HEK293T (cell line): ENCODE data around the gene OR1D2.
"Not testable (repeated sequence)": the region's sequence is repeated elsewhere in the genome, so short reads cannot be mapped to it uniquely, and the experiment has no call there.

Experiments used
- CTCF ChIA-PET: fragments of 350-600 bp; formaldehyde crosslinking; extraction: SDS; loops from one replicate; lab custom pipeline; 2021; ENCODE audit warnings: antibody characterized with exemption, inconsistent platforms; lab: Yijun Ruan, JAX
- POLR2A ChIA-PET: fragments of 350-600 bp; formaldehyde crosslinking; extraction: SDS; loops from one replicate; lab custom pipeline; 2020; ENCODE audit warnings: antibody characterized with exemption, inconsistent platforms; lab: Yijun Ruan, JAX
- DNase-seq: peaks from one replicate; pipeline ENCODE4 v3.0.0; 2012; ENCODE audit warnings: mixed read lengths; ENCODE audit errors: extremely low spot score
- ARNT ChIP-seq: fragments of 450-650 bp; IDR thresholded peaks from 2 replicates; pipeline ENCODE4 v1.6.1; 2017; ENCODE audit warnings: mild to moderate bottlenecking
- BHLHE40 ChIP-seq: fragments of 450-650 bp; IDR thresholded peaks from 2 replicates; pipeline ENCODE4 v1.6.1; 2016; ENCODE audit warnings: mild to moderate bottlenecking, moderate library complexity, borderline replicate concordance
- CTBP1 ChIP-seq: fragments of 450-650 bp; IDR thresholded peaks from 2 replicates; pipeline ENCODE4 v1.6.1; 2016; ENCODE audit warnings: borderline replicate concordance
- ELF4 ChIP-seq: fragments of 450-650 bp; IDR thresholded peaks from 2 replicates; pipeline ENCODE4 v1.6.1; 2017; ENCODE audit warnings: antibody characterized with exemption
- FOXA1 ChIP-seq: fragments of 450-650 bp; IDR thresholded peaks from 2 replicates; pipeline ENCODE4 v1.6.1; 2016; ENCODE audit warnings: mild to moderate bottlenecking
- FOXK2 ChIP-seq: fragments of 450-650 bp; IDR thresholded peaks from 2 replicates; pipeline ENCODE4 v1.6.1; 2016; ENCODE audit warnings: mild to moderate bottlenecking
- FOXM1 ChIP-seq: fragments of 450-650 bp; IDR thresholded peaks from 2 replicates; pipeline ENCODE4 v1.6.1; 2017; ENCODE audit warnings: mild to moderate bottlenecking, borderline replicate concordance
- HDGF ChIP-seq: fragments of 450-650 bp; IDR thresholded peaks from 2 replicates; pipeline ENCODE4 v1.6.1; 2017; ENCODE audit warnings: antibody characterized with exemption, borderline replicate concordance
- L3MBTL2 ChIP-seq: fragments of 450-650 bp; conservative IDR thresholded peaks from 2 replicates; pipeline ENCODE4 v1.6.1; 2016; ENCODE audit warnings: mild to moderate bottlenecking
- LEF1 ChIP-seq: fragments of 450-650 bp; IDR thresholded peaks from 2 replicates; pipeline ENCODE4 v1.6.1; 2017; ENCODE audit warnings: mild to moderate bottlenecking, borderline replicate concordance
- NFRKB ChIP-seq: fragments of 450-650 bp; IDR thresholded peaks from 2 replicates; pipeline ENCODE4 v1.6.1; 2016; ENCODE audit warnings: mild to moderate bottlenecking, moderate library complexity
- SP1 ChIP-seq: fragments of 450-650 bp; IDR thresholded peaks from 2 replicates; pipeline ENCODE4 v1.6.1; 2017
- SUZ12 ChIP-seq: fragments of 450-650 bp; IDR thresholded peaks from 2 replicates; pipeline ENCODE4 v1.6.1; 2016; ENCODE audit warnings: mild to moderate bottlenecking
- TARDBP ChIP-seq: fragments of 450-650 bp; IDR thresholded peaks from 2 replicates; pipeline ENCODE4 v1.6.1; 2016
- ZNF384 ChIP-seq: fragments of 450-650 bp; IDR thresholded peaks from 2 replicates; pipeline ENCODE4 v1.6.1; 2016
- TF ChIP-seq, protein P1 (sequence below): fragments of 450-650 bp; IDR thresholded peaks from 2 replicates; pipeline ENCODE4 v1.6.1; 2016

The OR1D2 gene, protein sequence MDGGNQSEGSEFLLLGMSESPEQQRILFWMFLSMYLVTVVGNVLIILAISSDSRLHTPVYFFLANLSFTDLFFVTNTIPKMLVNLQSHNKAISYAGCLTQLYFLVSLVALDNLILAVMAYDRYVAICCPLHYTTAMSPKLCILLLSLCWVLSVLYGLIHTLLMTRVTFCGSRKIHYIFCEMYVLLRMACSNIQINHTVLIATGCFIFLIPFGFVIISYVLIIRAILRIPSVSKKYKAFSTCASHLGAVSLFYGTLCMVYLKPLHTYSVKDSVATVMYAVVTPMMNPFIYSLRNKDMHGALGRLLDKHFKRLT

DNA sequence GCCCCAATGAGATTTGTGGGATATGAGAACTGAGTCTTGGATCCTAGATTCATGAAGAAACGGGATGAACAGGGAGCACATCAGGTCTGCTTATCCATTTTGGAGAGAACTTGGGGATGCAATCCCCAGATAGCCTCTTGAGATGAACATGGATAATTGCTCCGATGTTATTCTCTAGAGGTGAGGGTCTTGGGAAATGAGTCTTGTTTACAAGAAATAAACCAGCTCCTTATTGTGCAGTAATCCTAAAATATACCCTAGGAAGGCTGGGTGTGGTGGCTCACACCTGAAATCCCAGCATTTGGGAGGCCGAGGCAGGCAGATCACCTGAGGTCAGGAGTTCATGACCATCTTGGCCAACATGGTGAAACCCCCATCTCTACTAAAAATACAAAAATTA lies at the start of gene OR1D2:
Gene OR1D2, minus strand, starts transcription at position 101 of the 400 bp plus-strand sequence. CDS start 11,426 bp downstream, outside the sequence.
- no peak for TF ChIP-seq FOXK2
- TF ChIP-seq, protein P1, sequence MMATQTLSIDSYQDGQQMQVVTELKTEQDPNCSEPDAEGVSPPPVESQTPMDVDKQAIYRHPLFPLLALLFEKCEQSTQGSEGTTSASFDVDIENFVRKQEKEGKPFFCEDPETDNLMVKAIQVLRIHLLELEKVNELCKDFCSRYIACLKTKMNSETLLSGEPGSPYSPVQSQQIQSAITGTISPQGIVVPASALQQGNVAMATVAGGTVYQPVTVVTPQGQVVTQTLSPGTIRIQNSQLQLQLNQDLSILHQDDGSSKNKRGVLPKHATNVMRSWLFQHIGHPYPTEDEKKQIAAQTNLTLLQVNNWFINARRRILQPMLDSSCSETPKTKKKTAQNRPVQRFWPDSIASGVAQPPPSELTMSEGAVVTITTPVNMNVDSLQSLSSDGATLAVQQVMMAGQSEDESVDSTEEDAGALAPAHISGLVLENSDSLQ = no peak
- TF ChIP-seq BHLHE40 = no peak
- no peak for TF ChIP-seq HDGF
- TF ChIP-seq L3MBTL2 = no peak
- no peak for TF ChIP-seq FOXM1
- TF ChIP-seq SP1 = no peak
- no peak for TF ChIP-seq SUZ12
- TF ChIP-seq ARNT = no peak
- no peak for TF ChIP-seq NFRKB
- TF ChIP-seq CTBP1 = no peak
- TF ChIP-seq TARDBP = no peak
- TF ChIP-seq LEF1 = no peak
- no peak for TF ChIP-seq ELF4
- no peak for TF ChIP-seq ZNF384
- TF ChIP-seq FOXA1 = no peak
- DNase-seq = no peak
- ChIA-PET POLR2A (no interaction called here), CTCF (no interaction called here)

DNA sequence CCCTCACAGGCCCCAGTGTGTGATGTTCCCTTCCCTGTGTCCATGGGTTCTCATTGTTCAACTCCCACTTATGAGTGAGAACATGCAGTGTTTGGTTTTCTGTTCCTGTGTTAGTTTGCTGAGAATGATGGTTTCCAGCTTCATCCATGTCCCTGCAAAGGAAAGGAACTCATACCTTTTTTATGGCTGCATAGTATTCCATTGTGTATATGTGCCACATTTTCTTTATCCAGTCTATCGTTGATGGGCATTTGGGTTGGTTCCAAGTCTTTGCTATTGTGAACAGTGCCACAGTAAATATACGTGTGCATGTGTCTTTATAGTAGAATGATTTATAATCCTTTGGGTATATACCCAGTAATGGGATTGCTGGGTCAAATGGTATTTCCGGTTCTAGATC lies 33.3 kb upstream of the OR1D2 start:
- CTCF ChIA-PET, POLR2A ChIA-PET, DNase-seq: not testable (repeated sequence)

DNA sequence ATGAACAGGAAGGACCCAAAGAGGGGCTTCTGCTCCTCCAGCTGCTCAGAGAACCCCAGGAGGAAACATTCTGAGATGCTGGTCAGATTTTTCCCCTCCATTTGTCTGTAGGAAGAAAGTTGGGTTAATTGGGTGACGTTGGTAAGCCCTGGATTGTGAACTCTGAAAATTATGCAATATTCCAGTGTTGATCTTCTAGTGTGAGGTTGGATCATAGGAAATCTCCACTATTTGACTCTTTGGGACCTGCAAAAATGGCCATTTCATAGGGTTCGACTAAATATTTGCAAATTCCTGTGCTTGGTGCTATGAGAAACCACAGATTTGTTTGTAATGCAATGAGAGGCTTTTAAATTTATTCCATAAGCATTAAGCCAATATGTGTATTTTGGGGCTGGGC lies 23.2 kb upstream of the OR1D2 start, which contains the start of gene OR1G1:
Gene OR1G1, minus strand, starts transcription at position 101 of the 400 bp plus-strand sequence. Its CDS starts 0 bp downstream, at position 101.
- TF ChIP-seq L3MBTL2 = no peak
- no peak for TF ChIP-seq LEF1
- TF ChIP-seq FOXA1 = no peak
- no peak for TF ChIP-seq FOXM1
- TF ChIP-seq HDGF = no peak
- ChIA-PET POLR2A (no interaction called here), CTCF (no interaction called here)
- no peak for DNase-seq

DNA sequence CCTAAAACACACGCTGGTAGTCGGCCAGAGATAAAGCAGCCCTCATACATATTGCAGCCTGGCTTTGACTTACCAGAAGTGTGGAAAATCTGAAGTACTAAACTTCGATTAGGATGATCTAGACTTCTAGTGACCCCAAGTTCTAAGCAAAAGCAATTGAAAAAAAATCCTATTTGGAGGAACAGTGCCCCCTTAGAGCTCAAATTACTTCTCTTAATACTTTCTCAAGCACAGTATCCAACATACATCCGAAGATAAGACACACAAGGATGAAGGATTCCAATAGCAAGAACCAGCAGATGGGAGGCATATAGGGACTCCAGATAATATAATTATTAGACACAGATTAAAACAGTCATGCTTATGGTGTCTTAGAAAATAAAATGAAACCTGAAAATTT lies 30.4 kb downstream of the OR1D2 start:
- DNase-seq, CTCF ChIA-PET: not testable (repeated sequence)

DNA sequence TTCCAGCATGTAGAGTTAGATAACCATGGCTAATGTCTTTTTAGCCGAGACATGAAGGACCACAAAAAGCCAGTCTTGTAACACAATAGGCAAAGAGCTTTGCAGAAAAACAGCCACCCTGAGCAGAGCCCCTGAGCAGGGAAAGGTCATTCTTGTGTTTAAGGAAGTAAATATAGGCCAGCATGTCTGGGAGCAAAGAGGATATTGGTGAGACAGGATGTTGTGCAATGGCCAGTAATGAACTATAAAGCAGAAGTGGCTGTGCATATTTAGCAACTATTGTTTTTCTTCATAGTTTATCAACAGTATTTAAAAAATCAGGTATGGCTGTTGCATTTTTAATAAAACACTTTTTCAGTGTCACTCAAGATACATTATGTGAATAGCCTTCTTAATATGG lies 39.0 kb downstream of the OR1D2 start:
- CTCF ChIA-PET, DNase-seq, POLR2A ChIA-PET: not testable (repeated sequence)

More for the DNA sequence above, 30.4 kb downstream of the OR1D2 start:
- POLR2A ChIA-PET = not testable (repeated sequence)

DNA sequence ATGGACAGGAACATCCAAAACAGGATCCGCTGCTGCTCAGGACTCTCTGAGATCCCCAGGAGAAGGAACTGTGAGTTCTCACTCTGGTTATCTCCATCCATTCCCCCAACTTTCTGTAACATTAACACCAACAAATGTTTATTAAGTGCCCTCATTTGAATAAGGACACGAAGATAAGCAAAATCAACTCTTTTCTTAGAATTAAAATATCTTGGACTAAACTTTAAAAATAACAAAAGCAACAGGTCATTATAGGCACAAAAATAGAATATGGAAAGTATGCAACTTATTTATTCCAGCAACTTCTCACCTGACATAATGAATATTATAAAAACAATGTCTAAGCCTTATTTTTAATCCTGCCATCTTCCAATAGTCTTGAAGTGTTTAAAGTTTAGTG lies 40.7 kb downstream of the OR1D2 start, which contains the start of gene OR1D5:
Gene OR1D5, minus strand, starts transcription at position 101 of the 400 bp plus-strand sequence. Its CDS starts 0 bp downstream, at position 101.
- CTCF ChIA-PET, POLR2A ChIA-PET, DNase-seq: not testable (repeated sequence)

DNA sequence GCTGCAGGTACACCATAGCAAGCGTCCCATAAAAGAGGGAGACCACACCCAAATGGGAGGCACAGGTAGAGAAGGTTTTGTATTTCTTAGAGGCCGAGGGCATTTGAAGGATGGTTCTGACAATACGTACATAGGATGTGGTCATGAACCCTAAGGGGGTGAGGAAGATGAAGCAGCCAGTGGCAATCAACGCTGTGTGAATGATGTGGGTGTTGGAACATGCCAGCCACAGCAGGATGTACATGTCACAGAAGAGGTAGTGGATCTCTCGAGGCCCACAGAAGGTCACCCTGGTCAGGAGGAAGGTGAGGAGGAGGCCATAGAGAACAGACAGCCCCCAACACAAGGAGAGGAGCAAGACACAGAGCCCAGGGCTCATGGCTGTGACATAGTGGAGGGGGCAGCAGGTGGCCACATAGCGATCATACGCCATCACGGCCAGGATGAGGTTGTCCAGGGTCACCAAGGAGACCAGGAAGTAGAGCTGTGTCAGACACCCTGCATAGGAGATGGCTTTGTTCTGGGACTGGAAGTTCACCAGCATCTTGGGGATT lies 41.3 kb downstream of the OR1D2 start:
- CTCF ChIA-PET, DNase-seq, POLR2A ChIA-PET: not testable (repeated sequence)

DNA sequence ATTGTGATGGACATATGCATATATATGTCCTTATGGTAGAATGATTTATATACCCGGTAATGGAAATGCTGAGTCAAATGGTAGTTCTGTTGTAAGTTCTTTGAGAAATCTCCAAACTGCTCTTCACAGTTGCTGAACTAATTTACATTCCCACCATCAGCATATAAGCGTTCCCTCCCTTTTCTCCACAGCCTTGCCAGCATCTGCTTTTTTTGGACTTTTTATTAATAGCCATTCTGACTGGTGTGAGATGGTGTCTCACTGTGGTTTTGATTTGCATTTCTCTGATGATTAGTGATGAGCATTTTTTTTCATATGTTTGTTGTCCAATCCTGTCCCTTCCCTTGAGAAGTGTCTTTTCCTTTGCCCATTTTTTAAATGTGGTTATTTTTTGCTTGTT lies 49.4 kb downstream of the OR1D2 start:
- POLR2A ChIA-PET, DNase-seq, CTCF ChIA-PET: not testable (repeated sequence)

DNA sequence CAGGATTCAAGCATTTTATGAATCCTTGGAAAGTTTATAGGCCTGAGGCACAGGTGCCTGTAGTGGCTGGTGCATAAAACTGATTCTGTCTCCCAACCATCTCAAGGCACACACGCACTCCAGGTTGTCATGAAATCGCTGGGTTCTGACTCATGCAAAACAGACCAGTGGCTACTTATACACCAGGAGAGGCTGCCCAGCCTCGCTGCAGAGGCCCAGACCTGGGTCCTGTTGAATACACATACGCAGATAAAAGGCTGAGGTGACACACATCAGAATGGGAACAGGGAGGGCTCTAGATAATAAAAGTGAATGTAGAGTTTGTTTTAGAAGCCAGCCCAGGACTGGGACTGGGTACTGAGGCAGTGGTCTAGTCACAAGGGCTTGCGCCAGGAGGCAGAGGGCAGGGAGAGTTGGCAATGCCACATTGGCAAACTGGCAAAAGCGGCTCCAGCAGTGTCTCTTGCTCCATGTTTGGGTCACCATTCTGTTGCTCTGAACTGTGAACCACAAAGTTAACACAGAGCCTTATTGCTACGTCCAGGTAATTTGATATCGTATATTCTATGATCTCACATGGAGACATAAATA lies 54.4 kb downstream of the OR1D2 start:
- no peak for TF ChIP-seq ELF4
- no peak for DNase-seq
- ChIA-PET CTCF (no interaction called here), POLR2A (interaction anchor here (1.3 kb wide), 1 partner anchor 598 kb away, joined by 3 read pairs; no protein-coding TSS in a partner anchor)
